HL-60 (cell line): ENCODE measurements around the gene OSTF1.

Experiments used
- DNase-seq, 2 experiments: peaks; one replicate each; pipeline ENCODE4 v3.0.0-alpha.2; 2010 to 2020; ENCODE audit warnings: low read depth in 1 of 2, low spot score in 1 of 2
- H3K27ac ChIP-seq: fragments of 250-450 bp; sonication (Bioruptor Pico); replicated peaks from 2 replicates; pipeline ENCODE4 v1.5.1; 2020; ENCODE audit warnings: mild to moderate bottlenecking, moderate library complexity
- H3K27me3 ChIP-seq: fragments of 250-450 bp; sonication (Bioruptor Pico); 2 replicates; pipeline ENCODE4 v1.5.1; 2021; ENCODE audit warnings: mild to moderate bottlenecking, moderate library complexity; ENCODE audit not compliant: insufficient read depth, poor library complexity, severe bottlenecking
- H3K4me3 ChIP-seq: replicated peaks from 2 replicates; pipeline ENCODE4 v1.5.1; 2011; ENCODE audit warnings: mild to moderate bottlenecking, control low read depth, low read length; ENCODE audit not compliant: insufficient read depth
- GABPA ChIP-seq: IDR thresholded peaks from 2 replicates; pipeline ENCODE4 v1.6.1; 2012; ENCODE audit warnings: low read depth
- POLR2AphosphoS5 ChIP-seq: IDR thresholded peaks from 2 replicates; pipeline ENCODE4 v1.6.1; 2012; ENCODE audit warnings: low read depth
- SPI1 ChIP-seq: IDR thresholded peaks from 2 replicates; pipeline ENCODE4 v1.6.1; 2012; ENCODE audit warnings: low read depth, mild to moderate bottlenecking, borderline replicate concordance
- TF ChIP-seq, protein P1 (sequence below): IDR thresholded peaks from 2 replicates; pipeline ENCODE4 v1.6.1; 2012; ENCODE audit warnings: low read depth; ENCODE audit not compliant: insufficient replicate concordance
- TF ChIP-seq, protein P2 (sequence below): IDR thresholded peaks from one replicate; pipeline ENCODE4 v1.5.1; 2011; ENCODE audit warnings: low read length, control low read depth, inconsistent platforms; ENCODE audit not compliant: insufficient read depth

OSTF1 gene

DNA sequence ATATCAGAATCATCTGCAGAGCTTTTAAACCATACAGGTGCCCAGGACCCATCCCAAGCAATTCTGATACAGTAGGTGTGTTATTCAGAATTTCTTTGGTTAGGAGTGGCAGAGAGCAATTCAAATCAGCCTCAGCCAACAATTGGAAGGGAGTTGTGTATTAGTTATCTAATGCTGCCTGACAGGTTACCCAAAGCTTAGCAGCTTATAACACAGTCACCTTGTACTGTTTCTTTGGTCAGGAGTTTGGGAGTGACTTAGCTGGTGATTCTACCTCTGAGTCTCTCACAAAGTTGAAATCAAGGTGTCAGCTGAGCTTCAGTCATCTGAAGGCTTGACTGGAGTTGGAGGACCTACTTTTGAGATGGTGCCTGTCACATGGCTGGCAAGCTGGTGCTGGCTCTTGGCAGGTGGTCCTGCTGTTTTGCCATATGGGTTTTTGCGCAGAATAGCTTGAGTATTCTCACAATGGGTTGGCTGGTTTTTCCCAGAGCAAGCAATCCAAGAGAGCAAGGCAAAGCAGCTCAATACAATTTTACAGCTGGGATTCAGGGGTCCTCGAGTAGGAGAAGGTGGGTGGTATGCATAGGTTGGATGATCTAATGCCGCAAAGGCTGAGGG lies 41.5 kb upstream of the OSTF1 start:
- Histone ChIP-seq H3K4me3 (no peak overlapping the region), H3K27ac (no peak overlapping the region), H3K27me3 (no peaks in the 10 kb centered on the region)
- TF ChIP-seq POLR2AphosphoS5 (no peak), SPI1 (no peak), GABPA (no peak)
- TF ChIP-seq, protein P1, sequence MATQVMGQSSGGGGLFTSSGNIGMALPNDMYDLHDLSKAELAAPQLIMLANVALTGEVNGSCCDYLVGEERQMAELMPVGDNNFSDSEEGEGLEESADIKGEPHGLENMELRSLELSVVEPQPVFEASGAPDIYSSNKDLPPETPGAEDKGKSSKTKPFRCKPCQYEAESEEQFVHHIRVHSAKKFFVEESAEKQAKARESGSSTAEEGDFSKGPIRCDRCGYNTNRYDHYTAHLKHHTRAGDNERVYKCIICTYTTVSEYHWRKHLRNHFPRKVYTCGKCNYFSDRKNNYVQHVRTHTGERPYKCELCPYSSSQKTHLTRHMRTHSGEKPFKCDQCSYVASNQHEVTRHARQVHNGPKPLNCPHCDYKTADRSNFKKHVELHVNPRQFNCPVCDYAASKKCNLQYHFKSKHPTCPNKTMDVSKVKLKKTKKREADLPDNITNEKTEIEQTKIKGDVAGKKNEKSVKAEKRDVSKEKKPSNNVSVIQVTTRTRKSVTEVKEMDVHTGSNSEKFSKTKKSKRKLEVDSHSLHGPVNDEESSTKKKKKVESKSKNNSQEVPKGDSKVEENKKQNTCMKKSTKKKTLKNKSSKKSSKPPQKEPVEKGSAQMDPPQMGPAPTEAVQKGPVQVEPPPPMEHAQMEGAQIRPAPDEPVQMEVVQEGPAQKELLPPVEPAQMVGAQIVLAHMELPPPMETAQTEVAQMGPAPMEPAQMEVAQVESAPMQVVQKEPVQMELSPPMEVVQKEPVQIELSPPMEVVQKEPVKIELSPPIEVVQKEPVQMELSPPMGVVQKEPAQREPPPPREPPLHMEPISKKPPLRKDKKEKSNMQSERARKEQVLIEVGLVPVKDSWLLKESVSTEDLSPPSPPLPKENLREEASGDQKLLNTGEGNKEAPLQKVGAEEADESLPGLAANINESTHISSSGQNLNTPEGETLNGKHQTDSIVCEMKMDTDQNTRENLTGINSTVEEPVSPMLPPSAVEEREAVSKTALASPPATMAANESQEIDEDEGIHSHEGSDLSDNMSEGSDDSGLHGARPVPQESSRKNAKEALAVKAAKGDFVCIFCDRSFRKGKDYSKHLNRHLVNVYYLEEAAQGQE = no peak
- TF ChIP-seq, protein P2, sequence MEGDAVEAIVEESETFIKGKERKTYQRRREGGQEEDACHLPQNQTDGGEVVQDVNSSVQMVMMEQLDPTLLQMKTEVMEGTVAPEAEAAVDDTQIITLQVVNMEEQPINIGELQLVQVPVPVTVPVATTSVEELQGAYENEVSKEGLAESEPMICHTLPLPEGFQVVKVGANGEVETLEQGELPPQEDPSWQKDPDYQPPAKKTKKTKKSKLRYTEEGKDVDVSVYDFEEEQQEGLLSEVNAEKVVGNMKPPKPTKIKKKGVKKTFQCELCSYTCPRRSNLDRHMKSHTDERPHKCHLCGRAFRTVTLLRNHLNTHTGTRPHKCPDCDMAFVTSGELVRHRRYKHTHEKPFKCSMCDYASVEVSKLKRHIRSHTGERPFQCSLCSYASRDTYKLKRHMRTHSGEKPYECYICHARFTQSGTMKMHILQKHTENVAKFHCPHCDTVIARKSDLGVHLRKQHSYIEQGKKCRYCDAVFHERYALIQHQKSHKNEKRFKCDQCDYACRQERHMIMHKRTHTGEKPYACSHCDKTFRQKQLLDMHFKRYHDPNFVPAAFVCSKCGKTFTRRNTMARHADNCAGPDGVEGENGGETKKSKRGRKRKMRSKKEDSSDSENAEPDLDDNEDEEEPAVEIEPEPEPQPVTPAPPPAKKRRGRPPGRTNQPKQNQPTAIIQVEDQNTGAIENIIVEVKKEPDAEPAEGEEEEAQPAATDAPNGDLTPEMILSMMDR = no peak
- DNase-seq = no peak

DNA sequence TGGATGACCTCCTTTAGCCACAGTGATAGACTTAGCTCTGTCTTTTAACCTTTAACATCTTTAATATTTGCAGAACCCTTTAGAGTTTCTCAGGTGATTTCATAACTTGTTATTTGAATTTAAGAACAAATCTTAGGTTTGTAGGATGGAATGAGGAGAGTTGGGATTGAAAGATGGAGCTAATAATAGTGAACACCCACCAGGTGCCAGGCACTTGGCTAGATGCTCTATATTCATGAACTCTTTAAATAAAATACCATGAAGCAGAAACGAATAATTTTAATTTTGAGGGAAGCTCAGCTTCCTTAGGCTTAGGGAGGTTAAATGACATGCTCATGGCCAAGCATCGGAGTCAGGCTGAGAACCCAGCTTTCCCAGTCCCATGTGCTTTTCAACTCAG lies 40.8 kb upstream of the OSTF1 start:
- TF ChIP-seq, protein P1 = no peak
- TF ChIP-seq POLR2AphosphoS5 = no peak
- TF ChIP-seq, protein P2 = no peak
- TF ChIP-seq SPI1 = no peak
- no peak for TF ChIP-seq GABPA
- Histone ChIP-seq H3K4me3 (no peak overlapping the region), H3K27ac (no peak overlapping the region), H3K27me3 (no peaks in the 10 kb centered on the region)
- DNase-seq = no peak

DNA sequence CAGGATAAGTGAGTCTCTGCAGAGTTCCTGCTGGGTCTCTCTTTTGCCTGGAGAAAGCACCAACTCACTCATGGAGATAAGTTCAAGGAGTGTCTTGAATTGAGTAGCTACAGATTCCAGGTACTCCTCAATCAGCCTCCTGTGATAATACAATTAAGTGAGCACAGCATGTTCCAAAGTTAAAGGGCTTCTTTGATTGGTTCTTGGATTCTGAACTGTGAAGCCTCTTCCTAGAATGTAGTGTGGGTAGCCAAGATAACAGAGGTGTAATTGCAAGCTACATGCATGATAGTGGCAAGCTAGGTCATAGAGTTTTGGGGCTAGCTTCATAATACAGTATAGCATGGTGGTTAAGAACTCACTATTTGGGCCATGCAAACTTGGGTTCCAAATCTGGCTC lies 37.0 kb upstream of the OSTF1 start:
- Histone ChIP-seq H3K27me3 (no peaks in the 10 kb centered on the region), H3K4me3 (no peak overlapping the region), H3K27ac (no peak overlapping the region)
- no peak for TF ChIP-seq SPI1
- TF ChIP-seq, protein P1 = no peak
- no peak for TF ChIP-seq GABPA
- no peak for TF ChIP-seq POLR2AphosphoS5
- TF ChIP-seq, protein P2 = no peak
- DNase-seq = no peak
